PFSK-1 (cell line): Measurements from ENCODE around the gene AMOTL1.

ENCODE experiments used
- POLR2AphosphoS5 ChIP-seq: IDR thresholded peaks from 2 replicates; pipeline ENCODE4 v1.6.1; 2012; ENCODE audit warnings: low read depth, mild to moderate bottlenecking, control low read depth, low read length, moderate library complexity
- REST ChIP-seq, 2 experiments: IDR thresholded peaks; 2 replicates each; pipeline versions ENCODE4 v1.6.1 to v1.8.0; 2011 to 2012; ENCODE audit warnings: low read depth in 2 of 2, low read length in 2 of 2, control low read depth in 1 of 2, inconsistent platforms in 1 of 2, mild to moderate bottlenecking in 1 of 2, moderate library complexity in 1 of 2; ENCODE audit not compliant: insufficient read depth in 1 of 2
- TAF1 ChIP-seq: IDR thresholded peaks from 2 replicates; pipeline ENCODE4 v1.6.1; 2012; ENCODE audit warnings: low read length, control low read depth, borderline replicate concordance; ENCODE audit not compliant: insufficient read depth

GRCh38 chr11:94924171-94924572, 156.0 kb downstream of the AMOTL1 start:
- TF ChIP-seq POLR2AphosphoS5 (no peak), TAF1 (no peak), REST (IDR thresholded peaks at IDR 0.05; ENCODE audit: insufficient read depth in 1 of 2, low read depth in 2 of 2, low read length in 2 of 2) (peak; percentile 53 to 73; a peak in 3 of 4 replicates)
